Measurements from ENCODE around the gene LRRC10.

The LRRC10 gene, protein sequence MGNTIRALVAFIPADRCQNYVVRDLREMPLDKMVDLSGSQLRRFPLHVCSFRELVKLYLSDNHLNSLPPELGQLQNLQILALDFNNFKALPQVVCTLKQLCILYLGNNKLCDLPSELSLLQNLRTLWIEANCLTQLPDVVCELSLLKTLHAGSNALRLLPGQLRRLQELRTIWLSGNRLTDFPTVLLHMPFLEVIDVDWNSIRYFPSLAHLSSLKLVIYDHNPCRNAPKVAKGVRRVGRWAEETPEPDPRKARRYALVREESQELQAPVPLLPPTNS

DNA sequence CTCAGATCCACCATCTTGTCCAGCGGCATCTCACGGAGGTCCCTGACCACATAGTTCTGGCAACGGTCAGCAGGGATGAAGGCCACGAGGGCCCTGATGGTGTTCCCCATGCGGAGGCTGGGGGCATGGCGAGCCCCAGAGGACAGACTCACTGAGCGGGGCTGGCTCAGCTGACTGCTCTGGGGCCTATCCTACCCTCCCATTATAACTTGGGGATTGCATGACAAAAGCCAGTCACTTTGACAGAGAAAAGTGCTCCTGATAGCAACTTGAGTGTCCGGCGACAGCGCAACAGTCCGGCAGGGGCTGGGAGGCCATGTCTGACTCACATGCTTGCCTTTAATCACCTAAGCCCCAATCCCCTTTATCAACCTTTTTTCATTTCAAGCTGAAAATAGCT, at the start of gene LRRC10:
Gene LRRC10 (minus strand): TSS at position 179 of the 400 bp plus-strand sequence. CDS start 69 bp downstream, at position 110.
- DNase-seq: no peak

DNA sequence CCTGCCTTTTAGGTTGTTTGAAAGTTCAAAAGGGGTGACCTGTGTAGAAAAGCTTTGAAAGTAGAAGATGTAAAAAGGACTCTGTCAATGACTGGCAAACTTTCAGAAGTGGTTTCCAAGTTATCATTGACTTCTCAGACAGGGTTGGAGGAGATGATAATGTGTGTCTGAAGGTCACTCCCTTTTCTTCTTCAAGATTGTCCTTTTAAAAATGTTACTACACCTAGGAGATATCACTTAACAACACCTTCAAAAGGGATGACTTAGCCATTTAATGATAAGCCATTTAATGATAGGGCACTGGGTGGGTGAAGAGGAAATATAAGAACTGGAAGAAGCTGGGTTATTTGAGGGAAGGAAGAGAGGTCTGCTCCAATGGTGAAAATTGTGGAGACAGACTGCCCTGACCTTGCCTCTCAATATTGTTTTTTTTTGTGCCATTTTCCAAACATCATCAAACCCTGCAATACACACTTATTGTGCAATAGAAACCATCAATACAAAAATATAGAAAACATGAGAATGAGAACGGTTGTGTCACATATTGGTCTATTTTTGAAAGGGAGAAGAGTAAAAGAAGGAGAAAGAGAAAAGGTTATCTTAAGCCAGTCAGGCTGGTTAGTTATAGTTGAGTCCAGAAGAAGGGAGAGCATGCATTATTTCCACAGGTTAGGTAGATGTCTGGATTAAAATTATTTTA, 49.6 kb upstream of the LRRC10 start:
- DNase-seq: no peak

DNA sequence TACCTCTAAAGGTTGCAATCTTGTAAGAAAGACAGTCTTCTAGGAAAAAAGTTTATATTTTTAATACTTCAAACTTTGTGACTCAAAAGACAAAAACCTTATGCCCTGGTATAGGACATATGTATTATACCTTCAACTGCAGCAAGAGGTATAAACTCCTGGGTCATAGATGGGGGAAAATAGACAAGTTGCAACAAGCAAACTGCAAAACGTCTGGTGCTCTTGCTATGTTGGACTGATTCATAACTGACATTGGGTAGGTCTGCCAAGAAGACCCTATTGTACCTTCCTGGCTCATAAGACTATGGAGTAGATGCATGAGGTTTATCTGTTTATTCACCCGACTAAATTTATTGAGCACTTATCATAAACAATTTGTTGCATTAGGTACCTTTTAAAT, 47.5 kb upstream of the LRRC10 start:
- DNase-seq: no peak

DNA sequence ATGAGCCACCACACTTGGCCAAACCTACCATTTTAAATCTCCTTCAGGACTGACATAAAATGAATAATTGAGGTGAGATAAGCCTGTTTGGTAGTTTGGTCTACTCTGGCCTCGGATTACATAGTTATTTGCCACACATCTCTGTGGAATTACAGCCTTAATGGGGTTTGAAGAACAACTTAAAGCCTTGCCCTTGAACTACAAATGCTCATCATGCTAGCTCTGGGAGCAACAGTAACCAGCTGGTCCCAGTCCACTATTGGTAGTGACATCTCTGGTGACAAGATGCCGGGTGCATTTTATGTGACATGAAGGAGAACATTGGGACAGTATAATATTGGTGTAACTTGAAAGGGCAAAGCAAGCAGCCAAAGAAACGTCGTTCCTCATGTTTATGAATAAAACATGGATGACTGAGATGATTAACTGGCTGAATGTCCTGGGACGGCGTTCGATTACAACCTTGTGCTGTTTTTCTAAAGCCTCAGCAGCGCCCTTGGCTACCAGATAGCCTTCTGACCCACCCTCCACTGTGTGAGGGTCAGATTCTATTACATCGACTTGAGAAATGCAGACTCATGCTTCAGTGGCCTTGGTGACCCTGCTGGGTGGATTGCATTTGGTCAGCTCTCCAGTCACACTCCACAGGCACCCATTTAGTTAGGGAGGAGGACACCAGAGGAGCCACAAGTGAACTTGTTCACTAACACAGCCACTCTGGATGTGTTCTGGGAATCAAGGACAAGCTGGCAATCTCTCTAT, 46.9 kb upstream of the LRRC10 start:
- DNase-seq: no peak

DNA sequence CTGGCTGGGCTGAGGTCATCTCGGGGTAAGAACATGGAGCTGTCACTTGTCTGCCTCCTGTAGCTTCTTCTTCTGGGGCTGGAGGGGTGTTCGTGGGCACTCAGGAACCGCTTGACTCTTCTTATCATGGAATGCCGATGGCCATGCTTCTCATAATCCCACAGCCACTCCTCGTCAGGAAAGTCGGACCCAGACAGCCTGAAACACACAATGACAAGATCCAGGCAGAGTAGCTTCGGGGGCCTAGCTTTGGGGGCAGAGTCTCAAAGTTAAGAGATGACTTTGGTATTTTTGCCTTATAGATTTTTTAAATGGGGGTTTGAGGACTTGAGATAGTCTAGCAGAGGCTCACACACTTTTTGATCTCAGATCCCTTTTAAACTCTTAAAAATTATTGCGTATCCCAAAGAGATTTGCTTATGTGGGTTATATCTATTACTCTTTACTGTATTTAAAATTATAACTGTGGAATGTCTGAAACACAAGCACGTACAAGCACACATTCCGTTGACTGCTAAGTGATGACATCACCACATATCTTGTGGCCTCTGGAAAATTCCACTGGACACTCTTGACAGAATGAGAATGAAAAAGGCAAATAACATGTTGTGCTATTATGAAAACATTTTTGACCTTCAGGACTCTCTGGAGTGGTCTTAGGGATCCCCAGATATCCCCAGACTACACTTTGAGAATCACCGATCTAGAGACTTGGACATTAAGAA, 45.1 kb upstream of the LRRC10 start:
- DNase-seq: no peak

DNA sequence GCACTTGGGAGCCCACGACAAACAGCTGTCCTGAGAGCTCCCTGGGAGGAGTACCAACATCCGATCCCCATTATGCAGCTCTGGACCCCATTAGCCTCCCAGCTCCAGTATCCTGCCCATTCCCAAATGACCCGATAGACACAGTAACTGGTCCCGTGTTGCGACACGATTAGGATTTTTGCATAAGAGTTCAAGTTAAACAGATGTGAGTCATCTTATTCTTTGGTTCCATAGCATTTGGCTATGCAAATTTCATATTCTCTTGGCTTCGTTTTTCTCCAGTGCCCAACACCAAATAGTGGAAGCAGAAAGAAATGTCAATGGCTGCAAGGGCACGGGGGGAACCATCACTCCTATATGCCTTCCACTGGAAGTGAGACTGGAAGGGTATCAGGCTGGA, 43.0 kb upstream of the LRRC10 start:
- no peak for DNase-seq

DNA sequence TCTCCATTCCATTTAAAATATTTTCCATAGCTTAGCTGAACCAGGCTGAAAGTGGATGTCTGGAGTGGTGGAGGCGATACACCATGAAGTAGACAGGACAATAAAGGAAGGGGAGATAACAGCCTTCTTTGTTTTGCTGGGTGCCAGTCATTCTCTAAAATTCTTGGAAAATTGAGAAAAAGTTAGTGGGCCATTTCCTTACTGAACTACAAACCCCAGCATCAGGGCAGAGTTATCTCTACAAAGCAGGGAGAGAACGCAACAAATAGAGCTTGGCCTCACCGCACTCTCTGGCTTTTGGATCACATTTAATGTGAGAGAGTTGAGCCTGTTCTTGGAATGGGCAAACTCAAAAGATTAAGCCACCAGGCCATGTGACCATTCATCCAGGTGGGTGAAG, 41.2 kb upstream of the LRRC10 start:
- DNase-seq: no peak

DNA sequence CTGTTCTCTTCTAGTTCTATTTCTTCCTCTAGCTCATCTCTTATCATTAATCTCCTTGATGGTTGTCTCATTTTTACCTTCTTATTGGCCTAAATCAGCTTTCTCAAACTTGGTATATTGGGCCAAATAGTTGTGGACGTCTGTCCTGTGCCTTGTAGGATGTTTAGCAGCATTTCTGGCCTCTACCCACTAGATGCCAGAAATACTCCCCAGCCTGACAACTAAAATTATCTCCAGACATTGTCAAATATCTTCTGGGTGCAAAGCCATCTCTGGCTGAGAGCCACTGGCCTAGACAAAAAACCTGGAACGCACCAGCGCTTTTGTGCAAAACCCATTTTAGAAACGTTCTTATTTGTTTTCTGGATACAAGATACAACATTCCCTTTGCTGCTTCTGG, 38.8 kb upstream of the LRRC10 start:
- no peak for DNase-seq

DNA sequence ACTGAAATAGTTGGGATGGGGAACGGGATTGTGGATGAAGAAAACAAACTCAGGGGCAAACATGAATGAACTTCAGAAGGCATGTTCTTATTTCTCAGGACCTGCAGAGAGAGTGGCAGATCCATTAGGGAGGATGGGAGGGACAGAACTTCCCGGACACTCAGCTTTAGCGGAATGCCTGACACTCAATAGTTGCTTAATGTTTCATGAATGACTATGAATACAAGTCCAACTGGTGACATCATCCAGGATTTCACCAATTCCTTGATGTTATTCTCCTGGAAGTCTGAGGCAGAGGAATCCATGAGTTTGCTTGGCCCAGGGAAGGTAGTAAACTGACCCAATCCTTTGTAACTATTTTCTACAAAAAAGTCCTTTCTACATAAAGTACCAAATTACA, 37.8 kb upstream of the LRRC10 start:
- DNase-seq: no peak

DNA sequence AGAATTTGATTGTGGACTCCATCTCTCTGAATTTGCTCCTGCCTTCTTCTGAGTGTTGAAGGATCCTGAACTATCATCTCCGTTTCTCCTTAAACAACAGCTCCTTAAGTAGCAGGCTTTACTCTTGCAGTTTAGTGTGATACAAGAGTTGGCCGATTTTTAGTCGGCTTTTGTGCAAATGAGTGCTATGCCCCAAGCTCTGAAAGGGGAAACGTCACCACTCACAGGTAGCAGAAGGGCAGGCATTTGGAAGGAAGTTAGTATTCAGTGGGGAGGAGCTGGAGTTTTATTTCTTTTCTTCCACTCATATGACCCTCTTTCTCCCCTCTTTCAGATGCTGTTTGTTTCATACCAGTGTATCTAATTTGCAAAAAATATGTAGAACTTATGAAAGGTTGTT, 36.5 kb upstream of the LRRC10 start:
- DNase-seq: no peak

DNA sequence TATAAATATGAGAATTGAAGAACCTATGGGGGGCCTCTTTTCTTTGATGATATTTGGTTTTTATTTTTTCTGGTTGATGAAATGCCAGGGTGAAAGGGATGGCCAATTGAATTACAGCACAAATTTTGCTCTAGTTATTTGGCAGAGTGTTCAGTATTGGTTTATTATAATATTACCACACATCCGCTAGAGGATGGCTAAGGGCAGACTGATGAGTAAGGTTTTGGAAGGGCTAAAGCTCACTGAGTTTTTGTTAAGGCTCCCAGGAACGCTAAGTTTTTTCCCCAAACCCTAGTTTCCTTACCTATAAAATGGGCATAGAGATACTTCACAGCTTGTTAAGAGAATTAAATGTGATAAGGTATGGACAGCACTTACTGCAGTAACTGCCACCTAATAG, 34.3 kb upstream of the LRRC10 start:
- no peak for DNase-seq

DNA sequence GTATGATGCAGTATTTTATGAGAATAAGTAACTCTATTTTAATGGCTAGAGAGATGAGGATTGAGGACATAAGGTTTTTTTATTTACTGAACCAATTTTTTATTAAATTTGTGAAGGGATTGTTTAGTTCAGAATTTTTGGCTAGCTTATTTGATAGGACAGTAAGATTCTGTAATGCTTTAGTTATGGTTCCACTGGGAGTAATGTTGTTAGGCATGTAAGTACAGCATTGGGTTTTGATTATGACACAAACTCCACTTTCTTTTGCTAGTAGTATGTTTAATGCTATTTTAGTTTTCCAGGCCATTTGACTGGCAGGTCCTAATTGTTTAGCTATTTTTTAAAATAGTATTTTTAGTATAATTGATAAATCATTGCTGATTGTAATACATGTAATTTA, 33.8 kb upstream of the LRRC10 start:
- DNase-seq: no peak

DNA sequence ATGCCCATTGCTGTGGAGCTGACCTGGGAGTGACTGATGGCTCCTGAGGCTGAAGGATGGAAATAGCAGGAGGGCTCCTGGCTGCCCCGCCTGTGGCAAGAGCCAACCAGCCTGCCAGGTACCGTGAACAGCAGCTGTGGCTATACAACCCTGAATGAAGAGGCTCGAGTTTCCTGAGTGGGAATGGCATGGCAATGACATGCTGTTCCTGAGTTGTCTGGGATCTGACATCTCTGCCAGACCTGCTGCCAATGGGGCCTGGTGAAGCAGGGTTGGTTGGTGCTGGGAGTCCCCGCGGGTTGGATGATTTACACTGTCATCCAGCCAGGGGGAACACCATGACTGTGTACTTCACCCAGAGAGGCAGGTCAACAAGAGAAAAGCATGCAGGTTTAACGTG, 31.8 kb upstream of the LRRC10 start:
- DNase-seq: no peak

DNA sequence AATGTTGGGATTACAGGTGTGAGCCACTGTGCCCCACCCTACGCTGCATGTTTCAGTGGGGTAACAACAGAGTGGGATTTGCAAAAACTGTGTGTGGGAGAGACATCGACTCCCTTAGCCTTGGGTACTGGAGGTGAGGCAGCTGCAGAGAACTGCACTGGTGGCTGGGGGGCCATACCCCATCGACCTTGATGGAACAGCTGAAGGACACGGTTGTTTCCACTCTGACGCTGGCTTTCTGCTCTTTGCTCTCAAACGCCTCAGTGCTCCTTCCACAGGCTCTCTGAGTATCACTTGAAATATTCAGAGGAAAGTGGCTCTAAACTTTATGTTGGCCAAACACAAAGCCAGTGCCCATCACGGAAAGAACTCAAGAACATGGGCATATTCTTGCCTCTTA, 30.8 kb upstream of the LRRC10 start:
- DNase-seq: no peak

DNA sequence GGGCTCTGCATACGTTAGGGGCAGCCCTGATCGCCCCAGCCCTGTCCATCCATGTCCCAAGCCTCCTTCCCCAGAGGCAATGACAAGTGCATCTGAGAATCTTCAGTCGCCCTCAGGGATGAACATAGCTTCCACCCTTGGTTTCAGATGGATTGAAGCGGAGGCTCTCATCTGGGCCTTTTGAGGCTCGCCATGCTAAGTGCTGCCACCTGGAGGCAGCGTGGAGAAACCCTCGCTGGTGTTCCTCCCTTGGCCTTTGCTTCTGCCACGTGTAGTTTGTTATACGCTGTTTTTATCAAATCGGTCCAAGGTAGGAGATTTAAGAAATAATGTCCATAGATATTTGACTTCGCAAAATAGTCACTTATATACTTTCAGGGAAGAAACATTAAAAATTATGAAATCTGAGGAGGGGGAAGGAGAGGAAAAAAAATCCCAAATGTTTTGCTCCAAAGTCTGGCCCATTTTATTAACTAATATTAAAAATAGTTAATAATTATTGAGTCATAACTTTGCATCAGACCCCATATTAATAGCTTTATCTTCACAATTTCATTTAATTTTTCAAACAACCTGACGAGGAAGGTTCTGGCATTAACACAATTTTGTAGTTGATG, 28.8 kb upstream of the LRRC10 start:
- DNase-seq: peak; percentile 10

DNA sequence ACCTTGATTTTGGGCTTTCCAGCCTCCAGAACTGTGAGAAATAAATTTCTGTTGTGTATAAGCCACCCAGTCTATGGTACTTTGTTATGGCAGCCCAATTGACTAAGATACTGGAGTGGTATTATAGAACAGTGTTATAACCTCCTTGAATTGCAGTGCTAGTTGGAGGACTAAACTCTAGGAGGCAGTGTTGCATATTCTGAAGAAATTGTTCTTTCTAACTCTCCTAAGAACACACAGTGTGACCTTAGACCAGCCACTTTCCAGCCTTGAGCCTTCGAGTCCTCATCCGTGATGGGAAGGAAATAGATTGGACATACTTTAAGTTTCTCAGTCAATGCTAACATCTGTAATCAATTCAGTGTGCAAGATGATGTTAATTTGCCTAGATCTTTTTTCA, 22.4 kb upstream of the LRRC10 start:
- no peak for DNase-seq

DNA sequence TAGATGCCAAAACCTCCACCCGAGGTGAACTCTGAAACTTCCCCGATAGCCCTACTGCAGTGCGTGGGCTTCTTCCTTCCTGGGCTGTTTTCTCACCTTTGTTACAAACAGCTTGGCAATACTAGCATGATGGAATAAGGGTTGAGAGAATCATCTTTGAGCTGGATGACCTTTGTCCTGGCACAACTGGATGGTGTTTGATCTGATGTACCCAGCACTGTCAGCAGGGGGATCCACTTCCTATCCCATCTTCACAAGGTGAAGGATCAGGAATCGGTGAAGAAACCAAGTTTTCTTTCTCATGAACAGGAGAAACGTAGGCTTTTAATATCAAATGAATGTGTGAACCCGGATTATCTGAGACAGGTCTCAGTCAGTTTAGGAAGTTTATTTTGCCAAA, 19.5 kb upstream of the LRRC10 start:
- DNase-seq: no peak

DNA sequence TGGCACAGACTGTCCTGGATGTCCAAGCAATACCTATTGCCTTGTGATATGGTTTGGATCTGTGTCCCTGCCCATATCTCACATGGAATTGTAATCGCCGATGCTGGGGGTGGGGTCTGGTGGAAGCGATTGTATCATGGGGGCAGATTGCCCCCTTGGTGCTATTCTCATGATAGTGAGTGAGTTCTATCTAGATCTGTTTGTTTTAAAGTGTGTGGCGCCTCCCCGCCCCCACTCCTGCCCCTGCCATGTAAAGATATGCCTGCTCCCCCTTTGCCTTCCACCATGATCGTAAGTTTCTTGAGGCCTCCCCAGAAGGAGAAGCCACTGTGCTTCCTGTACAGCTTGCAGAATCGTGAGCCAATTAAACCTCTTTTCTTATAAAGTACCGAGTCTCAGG, 16.8 kb upstream of the LRRC10 start:
- DNase-seq: no peak

DNA sequence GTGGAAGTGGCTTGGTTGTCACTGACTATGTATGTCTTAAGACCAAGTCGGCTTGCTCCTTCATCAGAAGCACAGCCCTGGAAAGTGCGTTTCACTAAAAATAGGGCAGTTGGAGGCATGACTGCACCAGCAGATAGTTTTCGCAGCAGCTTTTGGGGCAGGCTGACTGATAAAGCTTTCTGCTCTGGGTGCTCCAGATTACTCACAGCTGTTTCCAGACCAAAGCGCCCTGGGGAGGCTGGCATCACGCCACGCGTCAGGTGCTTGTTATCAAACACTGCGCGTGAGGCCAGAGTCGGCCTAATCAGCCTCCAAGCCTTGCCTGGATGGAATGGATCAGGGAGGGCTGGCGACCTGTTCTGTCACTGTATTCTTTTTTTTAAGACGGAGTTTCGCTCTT, 13.3 kb upstream of the LRRC10 start:
- no peak for DNase-seq

DNA sequence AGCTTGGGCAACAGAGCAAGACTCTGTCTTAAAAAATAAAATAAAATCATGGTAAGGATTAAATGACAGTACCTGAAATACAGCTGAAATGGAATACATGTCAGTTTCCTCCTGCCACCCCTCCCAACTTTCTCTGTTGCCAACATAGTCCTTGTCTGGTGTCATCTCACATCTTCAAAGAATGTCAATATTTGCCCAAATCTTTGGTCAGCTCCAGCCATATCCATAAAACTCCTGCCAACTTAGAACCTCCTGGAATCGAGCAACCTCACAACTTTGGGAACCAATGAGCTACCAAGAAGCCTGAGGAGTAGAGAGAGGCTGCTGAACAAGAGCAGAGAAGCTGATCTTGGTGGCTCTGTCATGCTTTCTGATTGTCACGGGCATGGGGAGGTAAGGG, 10.8 kb upstream of the LRRC10 start:
- no peak for DNase-seq

DNA sequence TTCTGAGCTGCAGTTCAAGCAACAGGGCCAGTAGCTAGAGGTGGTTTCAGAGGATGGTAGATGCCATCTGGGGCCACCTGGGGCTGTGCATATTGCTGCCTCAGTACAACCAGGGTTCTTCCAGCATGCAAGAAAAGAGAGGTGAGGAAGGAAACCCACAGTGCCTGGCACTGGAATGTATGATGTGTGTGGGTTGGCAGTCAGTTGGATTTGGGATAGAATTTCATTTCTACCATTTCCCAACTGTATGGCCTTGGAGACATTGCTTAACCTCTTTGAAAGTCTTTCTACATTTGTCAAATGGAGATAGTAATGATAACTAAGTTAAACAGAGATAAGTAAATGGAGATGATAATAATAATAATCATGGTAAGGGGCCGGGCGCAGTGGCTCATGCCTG, 10.2 kb upstream of the LRRC10 start:
- no peak for DNase-seq

DNA sequence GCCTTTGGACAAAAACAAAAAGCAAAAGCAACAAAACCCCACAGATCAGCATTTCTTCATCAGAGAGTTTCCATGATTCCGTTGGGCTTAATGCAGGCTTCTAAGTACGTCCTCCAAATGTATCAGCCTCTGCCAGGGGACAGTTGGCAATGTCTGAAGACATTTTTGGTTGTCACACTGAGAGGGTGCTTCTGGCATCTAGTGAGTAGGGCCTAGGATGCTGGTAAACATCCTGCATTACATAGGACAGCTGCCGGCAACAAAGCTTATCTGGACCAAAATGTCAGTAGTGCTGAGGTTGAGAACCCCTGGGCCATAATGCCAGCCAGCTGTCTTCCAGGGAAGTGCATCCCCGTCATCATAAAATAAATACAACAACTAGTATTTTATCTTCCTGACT, 9.4 kb upstream of the LRRC10 start:
- DNase-seq: no peak

DNA sequence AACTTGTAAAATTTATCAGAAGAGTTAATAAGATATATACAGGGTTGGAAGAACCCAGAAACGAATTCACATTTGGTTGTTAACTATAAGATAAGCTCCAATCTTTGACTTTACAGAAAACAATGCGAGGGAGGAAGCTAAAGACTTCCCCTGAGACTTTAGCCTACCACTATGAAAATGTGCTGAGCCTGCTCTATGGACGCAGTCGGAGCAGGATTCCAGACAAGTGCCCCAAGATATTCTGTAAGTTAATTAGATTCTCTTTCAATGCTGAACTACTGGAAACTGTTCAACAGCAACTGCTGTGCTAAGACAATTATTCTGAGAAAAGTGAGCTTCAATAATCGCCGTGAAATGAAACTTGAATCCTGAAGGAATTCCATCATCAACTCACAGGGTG, 8.3 kb upstream of the LRRC10 start:
- no peak for DNase-seq
